Mammary epithelial cell (primary cell): ENCODE data around the gene SLCO2A1.

Experiments used
- EZH2 ChIP-seq: IDR thresholded peaks from 2 replicates; pipeline ENCODE4 v1.6.1; 2012; ENCODE audit warnings: low read length, inconsistent platforms, borderline replicate concordance
- TF ChIP-seq, protein P1 (sequence below), 2 donors: IDR thresholded peaks in 1 of 2; conservative IDR thresholded peaks in 1 of 2; 2 replicates each; pipeline ENCODE4 v1.5.1; 2011 to 2012; ENCODE audit warnings: inconsistent platforms in 2 of 2, low read length in 2 of 2, mild to moderate bottlenecking in 2 of 2, control low read depth in 1 of 2, low read depth in 1 of 2; ENCODE audit not compliant: insufficient read depth in 1 of 2; ENCODE audit errors: extremely low read depth in 1 of 2

DNA sequence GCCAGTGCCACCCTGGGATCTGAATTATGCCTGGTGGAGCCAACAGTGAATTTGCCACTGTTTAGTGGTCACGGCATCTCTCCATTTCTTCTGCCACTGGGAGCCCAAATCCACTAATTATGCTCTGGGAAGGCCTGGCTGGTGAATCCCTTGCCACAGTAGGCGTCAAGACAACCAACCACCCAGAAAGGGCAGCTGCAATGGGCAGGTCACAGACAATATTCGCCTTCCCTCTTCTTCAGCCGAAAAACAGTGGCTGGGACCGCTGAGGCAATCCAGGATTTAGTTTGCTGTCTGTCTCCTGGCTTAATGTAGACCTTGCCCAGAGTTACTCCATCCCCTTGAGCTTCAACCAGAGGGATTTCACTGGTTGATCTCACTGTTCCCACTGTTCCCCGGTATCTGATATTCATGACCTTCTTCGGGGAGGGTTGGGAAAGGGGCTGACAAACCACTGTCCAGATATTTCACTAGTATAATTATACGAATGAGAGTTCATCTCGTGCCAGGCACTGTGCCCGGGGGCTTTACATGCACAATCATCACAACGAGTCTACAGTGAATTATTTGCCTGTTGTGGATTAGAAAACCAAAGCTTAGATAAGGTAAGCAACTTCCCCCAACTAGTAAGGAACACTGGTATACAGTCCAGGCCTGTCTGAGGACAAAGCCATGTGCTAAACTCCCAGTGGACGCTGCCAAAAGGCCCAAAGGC is 84.2 kb downstream of the SLCO2A1 start:
- TF ChIP-seq, protein P1, sequence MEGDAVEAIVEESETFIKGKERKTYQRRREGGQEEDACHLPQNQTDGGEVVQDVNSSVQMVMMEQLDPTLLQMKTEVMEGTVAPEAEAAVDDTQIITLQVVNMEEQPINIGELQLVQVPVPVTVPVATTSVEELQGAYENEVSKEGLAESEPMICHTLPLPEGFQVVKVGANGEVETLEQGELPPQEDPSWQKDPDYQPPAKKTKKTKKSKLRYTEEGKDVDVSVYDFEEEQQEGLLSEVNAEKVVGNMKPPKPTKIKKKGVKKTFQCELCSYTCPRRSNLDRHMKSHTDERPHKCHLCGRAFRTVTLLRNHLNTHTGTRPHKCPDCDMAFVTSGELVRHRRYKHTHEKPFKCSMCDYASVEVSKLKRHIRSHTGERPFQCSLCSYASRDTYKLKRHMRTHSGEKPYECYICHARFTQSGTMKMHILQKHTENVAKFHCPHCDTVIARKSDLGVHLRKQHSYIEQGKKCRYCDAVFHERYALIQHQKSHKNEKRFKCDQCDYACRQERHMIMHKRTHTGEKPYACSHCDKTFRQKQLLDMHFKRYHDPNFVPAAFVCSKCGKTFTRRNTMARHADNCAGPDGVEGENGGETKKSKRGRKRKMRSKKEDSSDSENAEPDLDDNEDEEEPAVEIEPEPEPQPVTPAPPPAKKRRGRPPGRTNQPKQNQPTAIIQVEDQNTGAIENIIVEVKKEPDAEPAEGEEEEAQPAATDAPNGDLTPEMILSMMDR (conservative IDR thresholded peaks at IDR 0.05 in 1 of 2, IDR thresholded peaks at IDR 0.05 in 1 of 2; ENCODE audit: extremely low read depth in 1 of 2, insufficient read depth in 1 of 2, low read depth in 1 of 2, low read length in 2 of 2), result no peak
- no peak for TF ChIP-seq EZH2
